C4-2B (cell line): Measurements from ENCODE around the gene SPSB3.

ENCODE experiments used
- CTCF ChIP-seq: fragments of 450-650 bp; conservative IDR thresholded peaks from 2 replicates; pipeline ENCODE4 v1.5.1; 2017; ENCODE audit warnings: mild to moderate bottlenecking
- ZFX ChIP-seq: fragments of 450-650 bp; IDR thresholded peaks from 2 replicates; pipeline ENCODE4 v1.6.1; 2017

DNA sequence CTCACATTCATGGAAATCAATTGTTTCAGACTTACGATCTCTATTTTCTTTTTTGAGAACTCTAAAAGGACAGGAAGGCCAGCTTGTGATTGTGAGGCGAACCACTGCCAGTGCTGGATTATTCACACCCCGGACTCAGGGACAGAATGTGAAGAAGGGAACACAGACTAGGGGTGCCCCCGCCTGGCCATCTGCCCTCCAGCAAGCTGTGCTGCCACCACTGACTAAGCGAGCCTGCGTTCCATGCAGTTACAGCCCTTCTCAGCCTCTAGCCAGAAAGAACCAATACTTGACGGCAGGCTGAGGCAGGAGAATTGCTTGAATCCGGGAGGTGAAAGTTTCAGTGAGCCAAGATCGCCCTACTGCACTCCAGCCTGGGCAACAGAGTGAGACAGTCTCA is 41.5 kb upstream of the SPSB3 start:
- no peak for TF ChIP-seq CTCF
- no peak for TF ChIP-seq ZFX
